PC-9 (cell line): Measurements from ENCODE around the gene RAMP1.

ENCODE experiments used
- CTCF ChIP-seq: fragments of 200-600 bp; sonication (generic); conservative IDR thresholded peaks from 2 replicates; pipeline ENCODE4 v1.6.1; 2017; ENCODE audit warnings: mixed run types, antibody characterized with exemption, mild to moderate bottlenecking, moderate library complexity
- EZH2 ChIP-seq: fragments of 200-600 bp; sonication (generic); IDR thresholded peaks from 2 replicates; pipeline ENCODE4 v1.8.0; 2017; ENCODE audit warnings: antibody characterized with exemption, low read depth

- TF ChIP-seq CTCF = no peak
- no peak for TF ChIP-seq EZH2
These were observed 84.9 kb downstream of the RAMP1 start for GRCh38 chr2:237944302-237944701.
